Measurements from ENCODE around the gene UBE2Q1.
A peak's percentile ranks its signal among the peaks of the same experiment; 100 is the strongest.

UBE2Q1 gene

GRCh38 chr1:154521695-154522094, 36.8 kb downstream of the UBE2Q1 start:
- H3K27me3 Mint-ChIP-seq (ENCODE audit: low read depth), result peaks cover 26% of the 10 kb centered on the region

GRCh38 chr1:154520333-154520732, 38.1 kb downstream of the UBE2Q1 start:
- Mint-ChIP-seq H3K4me1 (ENCODE audit: low read depth) (no peaks in the 10 kb centered on the region), H3K27ac (no peak overlapping the region), H3K9me3 (no peaks in the 10 kb centered on the region), H3K4me3 (no peak overlapping the region), H3K27me3 (ENCODE audit: low read depth) (peaks cover 37% of the 10 kb centered on the region), H3K36me3 (ENCODE audit: low read depth) (no peaks in the 10 kb centered on the region)

More at GRCh38 chr1:154521695-154522094, 36.8 kb downstream of the UBE2Q1 start:
- H3K4me3 Mint-ChIP-seq, result no peak overlapping the region
- no peaks in the 10 kb centered on the region for H3K36me3 Mint-ChIP-seq (ENCODE audit: low read depth)
- no peak overlapping the region for H3K27ac Mint-ChIP-seq
- no peaks in the 10 kb centered on the region for H3K4me1 Mint-ChIP-seq (ENCODE audit: low read depth)
- no peaks in the 10 kb centered on the region for H3K9me3 Mint-ChIP-seq

- H3K36me3 Mint-ChIP-seq (ENCODE audit: low read depth), result no peaks in the 10 kb centered on the region
- H3K4me3 Mint-ChIP-seq, result no peak overlapping the region
- H3K27me3 Mint-ChIP-seq (ENCODE audit: low read depth), result peaks cover 41% of the 10 kb centered on the region
- H3K4me1 Mint-ChIP-seq (ENCODE audit: low read depth), result no peaks in the 10 kb centered on the region
- H3K9me3 Mint-ChIP-seq, result no peaks in the 10 kb centered on the region
- H3K27ac Mint-ChIP-seq, result no peak overlapping the region
Observed at GRCh38 chr1:154519591-154519991, 38.9 kb downstream of the UBE2Q1 start.

- H3K4me1 Mint-ChIP-seq (ENCODE audit: low read depth), result no peaks in the 10 kb centered on the region
- no peak overlapping the region for H3K4me3 Mint-ChIP-seq
- H3K9me3 Mint-ChIP-seq, result no peaks in the 10 kb centered on the region
- H3K36me3 Mint-ChIP-seq (ENCODE audit: low read depth), result no peaks in the 10 kb centered on the region
- H3K27ac Mint-ChIP-seq, result no peak overlapping the region
- peaks cover 47% of the 10 kb centered on the region for H3K27me3 Mint-ChIP-seq (ENCODE audit: low read depth)
Observed at GRCh38 chr1:154517661-154518060, 40.8 kb downstream of the UBE2Q1 start.

GRCh38 chr1:154514066-154514553, 44.4 kb downstream of the UBE2Q1 start:
- H3K4me1 Mint-ChIP-seq (ENCODE audit: low read depth), result no peaks in the 10 kb centered on the region
- H3K27ac Mint-ChIP-seq, result no peak overlapping the region
- no peaks in the 10 kb centered on the region for H3K9me3 Mint-ChIP-seq
- H3K4me3 Mint-ChIP-seq, result no peak overlapping the region
- H3K27me3 Mint-ChIP-seq (ENCODE audit: low read depth), result peaks cover 41% of the 10 kb centered on the region
- H3K36me3 Mint-ChIP-seq (ENCODE audit: low read depth), result no peaks in the 10 kb centered on the region

GRCh38 chr1:154512760-154513159, 45.7 kb downstream of the UBE2Q1 start:
- Mint-ChIP-seq H3K27me3 (ENCODE audit: low read depth) (peaks cover 48% of the 10 kb centered on the region), H3K36me3 (ENCODE audit: low read depth) (no peaks in the 10 kb centered on the region), H3K4me3 (no peak overlapping the region), H3K4me1 (ENCODE audit: low read depth) (no peaks in the 10 kb centered on the region), H3K9me3 (no peaks in the 10 kb centered on the region), H3K27ac (no peak overlapping the region)

GRCh38 chr1:154503898-154504297, 54.6 kb downstream of the UBE2Q1 start:
- Mint-ChIP-seq H3K36me3 (ENCODE audit: low read depth) (no peaks in the 10 kb centered on the region), H3K9me3 (no peaks in the 10 kb centered on the region), H3K4me3 (no peak overlapping the region), H3K27ac (no peak overlapping the region), H3K27me3 (ENCODE audit: low read depth) (peaks cover 82% of the 10 kb centered on the region), H3K4me1 (ENCODE audit: low read depth) (peaks cover 3% of the 10 kb centered on the region)

- no peaks in the 10 kb centered on the region for H3K9me3 Mint-ChIP-seq
- H3K36me3 Mint-ChIP-seq (ENCODE audit: low read depth), result no peaks in the 10 kb centered on the region
- H3K27ac Mint-ChIP-seq, result no peak overlapping the region
- peak overlapping the region; percentile 37 for H3K4me3 Mint-ChIP-seq
- H3K4me1 Mint-ChIP-seq (ENCODE audit: low read depth), result peaks cover 3% of the 10 kb centered on the region
- H3K27me3 Mint-ChIP-seq (ENCODE audit: low read depth), result peaks cover 81% of the 10 kb centered on the region
Observed at GRCh38 chr1:154502744-154503115, 55.7 kb downstream of the UBE2Q1 start.

GRCh38 chr1:154502066-154502743, 56.3 kb downstream of the UBE2Q1 start, which contains the start of the genes SHE and TDRD10:
SHE (minus strand) TSS chr1:154502412; CDS start chr1:154502026, 386 bp downstream.
TDRD10 (plus strand) TSS chr1:154502219; CDS start chr1:154506904, 4,685 bp downstream.
- Mint-ChIP-seq H3K4me3 (peak within 1 kb of the TSS; percentile 37), H3K36me3 (ENCODE audit: low read depth) (no peaks in the 10 kb centered on the region), H3K27ac (no peak within 1 kb of the TSS), H3K27me3 (ENCODE audit: low read depth) (peaks cover 76% of the 10 kb centered on the region), H3K9me3 (no peaks in the 10 kb centered on the region), H3K4me1 (ENCODE audit: low read depth) (peaks cover 4% of the 10 kb centered on the region)

- peaks cover 78% of the 10 kb centered on the region for H3K27me3 Mint-ChIP-seq (ENCODE audit: low read depth)
Observed at GRCh38 chr1:154501423-154502065, 56.9 kb downstream of the UBE2Q1 start.

GRCh38 chr1:154500533-154500932, 57.9 kb downstream of the UBE2Q1 start:
- peaks cover 12% of the 10 kb centered on the region for H3K4me1 Mint-ChIP-seq (ENCODE audit: low read depth)
- H3K27me3 Mint-ChIP-seq (ENCODE audit: low read depth), result peaks cover 73% of the 10 kb centered on the region
- H3K4me3 Mint-ChIP-seq, result no peak overlapping the region

More at GRCh38 chr1:154501423-154502065, 56.9 kb downstream of the UBE2Q1 start:
- Mint-ChIP-seq H3K27ac (no peak overlapping the region), H3K36me3 (ENCODE audit: low read depth) (no peaks in the 10 kb centered on the region), H3K9me3 (no peaks in the 10 kb centered on the region), H3K4me1 (ENCODE audit: low read depth) (peaks cover 7% of the 10 kb centered on the region), H3K4me3 (no peak overlapping the region)

GRCh38 chr1:154499446-154499845, 59.0 kb downstream of the UBE2Q1 start:
- Mint-ChIP-seq H3K27ac (no peak overlapping the region), H3K4me3 (no peak overlapping the region), H3K36me3 (ENCODE audit: low read depth) (no peaks in the 10 kb centered on the region), H3K27me3 (ENCODE audit: low read depth) (peaks cover 64% of the 10 kb centered on the region), H3K4me1 (ENCODE audit: low read depth) (peaks cover 14% of the 10 kb centered on the region), H3K9me3 (no peaks in the 10 kb centered on the region)

More at GRCh38 chr1:154500533-154500932, 57.9 kb downstream of the UBE2Q1 start:
- Mint-ChIP-seq H3K27ac (no peak overlapping the region), H3K9me3 (no peaks in the 10 kb centered on the region), H3K36me3 (ENCODE audit: low read depth) (no peaks in the 10 kb centered on the region)
